Hair follicle dermal papilla cell (primary cell): ENCODE measurements around the gene CARD14. TPM values are rescaled to one million over a fixed set of nuclear protein-coding genes. Genes with fewer than 3 reads are reported as not detected.

Experiments used
- small RNA-seq: library from RNA; depleted of rRNA; stranded (forward); fragments of <200 nt; gene quantifications from one replicate; pipeline ENCODE3, GENCODE V24; 2012
- total RNA-seq: library from RNA; depleted of rRNA; stranded (reverse); fragments of >200 nt; gene quantifications from 2 replicates; pipeline ENCODE4 v1.2.3, GENCODE V29; 2012

CARD14 gene
- not detected in 2 replicates for total RNA-seq

DNA sequence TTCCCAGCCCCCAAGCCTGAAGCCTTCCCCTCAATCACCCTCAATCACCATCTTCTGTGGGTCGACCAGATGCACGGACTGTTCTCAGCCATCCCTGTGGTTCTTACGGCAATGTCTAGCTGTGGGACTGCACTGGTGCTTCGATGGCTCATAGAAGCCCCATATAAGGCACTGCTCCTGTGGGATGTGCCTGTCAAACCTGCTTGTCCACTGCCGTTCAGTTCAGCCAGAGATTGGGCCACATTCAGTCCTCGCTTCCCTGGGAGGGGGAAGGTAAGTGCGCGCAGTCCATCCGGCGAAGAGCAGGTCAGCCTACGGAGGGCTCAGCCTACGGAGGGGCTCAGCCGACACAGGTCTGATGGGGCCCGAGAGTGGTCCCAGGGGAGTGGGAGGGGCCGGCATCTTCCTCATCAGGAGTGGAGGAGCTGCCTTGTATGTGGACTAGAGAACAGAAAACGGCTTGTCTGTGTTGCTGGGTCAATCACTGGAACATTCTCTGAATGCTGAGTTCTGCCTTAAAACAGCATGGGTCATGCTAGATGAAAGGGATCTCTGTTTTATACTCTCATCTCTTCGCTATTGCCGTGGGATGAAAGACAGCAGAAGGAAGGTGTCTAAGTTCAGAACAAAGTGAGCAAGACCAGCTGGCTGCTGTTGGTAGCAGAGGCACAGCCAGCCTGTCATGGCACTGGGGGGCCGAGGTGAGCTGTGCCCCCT is at the start of gene CARD14:
CARD14 (plus strand) TSS at position 247 of the 717 bp plus-strand sequence. CDS start 11,409 bp downstream, outside the sequence.

DNA sequence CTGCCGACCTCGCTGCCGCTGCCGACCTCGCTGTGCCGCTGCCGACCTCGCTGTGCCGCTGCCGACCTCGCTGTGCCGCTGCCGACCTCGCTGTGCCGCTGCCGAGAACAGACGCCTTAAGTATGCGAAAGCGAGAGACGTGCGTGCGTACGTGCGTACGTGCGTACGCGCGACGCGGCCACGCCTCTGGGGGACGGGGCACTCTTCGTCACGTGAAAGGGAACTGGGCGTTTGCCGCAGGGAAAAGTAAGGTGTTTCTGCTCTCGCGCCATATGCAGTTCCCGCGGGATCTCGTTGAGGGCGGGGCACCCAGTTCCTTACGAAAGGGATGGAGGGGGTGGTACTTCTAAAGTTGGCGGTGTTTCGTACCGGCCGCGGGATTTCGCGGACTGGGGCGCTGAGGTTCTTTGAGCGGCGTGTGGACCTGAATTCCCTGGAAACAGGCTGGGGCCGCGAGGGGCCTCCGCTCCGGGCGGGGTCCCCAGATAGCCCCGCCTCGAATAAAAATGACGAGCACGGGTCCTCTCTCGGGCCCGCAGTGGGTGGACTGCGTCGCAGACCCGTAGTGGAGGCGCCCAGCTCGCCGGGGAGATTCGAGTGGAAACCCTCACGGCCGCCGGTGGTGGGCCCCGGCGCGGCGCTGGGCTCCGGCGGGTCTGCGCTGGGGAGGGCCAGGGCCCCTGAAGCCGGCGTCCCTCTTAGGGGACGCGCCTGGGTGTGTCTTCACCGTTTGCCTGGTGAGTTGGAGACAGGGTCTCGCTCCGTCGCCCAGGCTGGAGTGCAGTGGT is 22.6 kb upstream of the CARD14 start, which contains the start of gene EIF4A3:
EIF4A3 (minus strand) TSS at position 94 of the 788 bp plus-strand sequence. CDS start 167 bp downstream, outside the sequence.

GRCh38 chr17:80220054-80220735 is 50.4 kb downstream of the CARD14 start, which contains the start of the genes SGSH and SLC26A11:
Gene SGSH (minus strand): TSS chr17:80220333. CDS start chr17:80220313, 20 bp downstream.
Gene SLC26A11 (plus strand): TSS chr17:80220427. CDS start chr17:80221561, 1,134 bp downstream.

Small RNAs within 50 kb of the gene (small RNA-seq; reads per million reads assigned to genes)
- gene AC087741.2, result not detected

Other genes with a start within 250 kb of the CARD14 start
- 28.7 and 38.3 TPM in 2 replicates for gene TBC1D16, start 134.2 kb upstream of the CARD14 start, total RNA-seq
- 3.5 and 4.7 TPM in 2 replicates for gene CCDC40, start 133.4 kb upstream of the CARD14 start, total RNA-seq
- gene GAA, start 68.4 kb upstream of the CARD14 start, total RNA-seq, result 30.1 and 52.2 TPM in 2 replicates
- 60.0 and 63.9 TPM in 2 replicates for gene EIF4A3, start 22.9 kb upstream of the CARD14 start, total RNA-seq
- 17.4 and 18.5 TPM in 2 replicates for gene SGSH, start 50.3 kb downstream of the CARD14 start, total RNA-seq
- gene SLC26A11, start 50.4 kb downstream of the CARD14 start, total RNA-seq, result 20.0 and 20.8 TPM in 2 replicates
- gene RNF213, start 90.8 kb downstream of the CARD14 start, total RNA-seq, result 160 and 199 TPM in 2 replicates
- 21.6 and 27.7 TPM in 2 replicates for gene ENDOV, start 245.1 kb downstream of the CARD14 start, total RNA-seq